HG03457 (cell line): ENCODE results near the gene ZKSCAN3.
"Not testable (repeated sequence)": the region's sequence is repeated elsewhere in the genome, so short reads cannot be mapped to it uniquely, and the experiment has no call there.

Source experiments
- ATAC-seq: cut with Tn5 transposase; IDR thresholded peaks from one replicate; pipeline ENCODE4 v1.9.1; 2021; ENCODE audit warnings: moderate number of reproducible peaks; ENCODE audit not compliant: unreplicated experiment

Gene ZKSCAN3

DNA sequence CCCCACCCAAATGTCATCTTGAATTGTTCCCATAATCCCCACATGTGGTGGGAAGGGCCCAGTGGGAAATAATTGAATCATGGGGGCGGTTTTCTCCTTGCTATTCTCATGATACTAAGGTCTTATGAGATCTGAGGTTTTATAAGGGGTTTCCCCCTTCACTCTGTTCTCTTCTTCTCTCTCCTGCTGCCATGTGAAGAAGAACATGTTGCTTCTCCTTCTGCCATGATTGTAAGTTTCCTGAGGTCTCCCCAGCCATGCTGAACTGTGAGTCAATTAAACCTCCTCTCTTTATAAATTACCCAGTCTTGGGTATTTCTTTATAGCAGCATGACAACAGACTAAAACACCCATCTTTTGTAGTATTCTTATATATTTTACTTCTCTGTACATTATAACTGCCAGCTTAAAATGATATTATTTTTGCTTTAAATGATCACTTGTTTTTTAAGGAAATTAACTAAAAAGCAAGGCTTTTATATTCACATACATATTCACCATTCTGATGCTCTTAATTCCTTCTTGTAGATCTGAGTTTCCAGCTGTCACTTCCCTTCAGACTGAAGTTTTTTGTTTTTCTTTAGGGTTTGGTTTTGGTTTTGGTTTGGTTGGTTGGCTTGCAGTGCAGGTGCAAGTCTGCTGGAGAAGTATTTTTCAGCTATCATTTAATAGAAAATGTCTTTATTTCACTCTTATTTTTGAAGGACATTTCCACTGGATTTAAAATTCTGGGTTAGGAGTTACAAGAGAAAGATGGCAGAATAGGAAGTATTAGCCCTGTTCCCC, 9.2 kb upstream of the ZKSCAN3 start:
- no peak for ATAC-seq

- ATAC-seq: no peak
Observed at GRCh38 chr6:28343898-28344677, 5.7 kb upstream of the ZKSCAN3 start.

GRCh38 chr6:28345201-28345600, 4.5 kb upstream of the ZKSCAN3 start:
- ATAC-seq: no peak

GRCh38 chr6:28347119-28347518, 2.6 kb upstream of the ZKSCAN3 start:
- ATAC-seq: no peak

GRCh38 chr6:28349344-28349891, 329 bp upstream of the ZKSCAN3 start:
- no peak for ATAC-seq

GRCh38 chr6:28351087-28351486, 1.3 kb downstream of the ZKSCAN3 start:
- ATAC-seq: no peak

DNA sequence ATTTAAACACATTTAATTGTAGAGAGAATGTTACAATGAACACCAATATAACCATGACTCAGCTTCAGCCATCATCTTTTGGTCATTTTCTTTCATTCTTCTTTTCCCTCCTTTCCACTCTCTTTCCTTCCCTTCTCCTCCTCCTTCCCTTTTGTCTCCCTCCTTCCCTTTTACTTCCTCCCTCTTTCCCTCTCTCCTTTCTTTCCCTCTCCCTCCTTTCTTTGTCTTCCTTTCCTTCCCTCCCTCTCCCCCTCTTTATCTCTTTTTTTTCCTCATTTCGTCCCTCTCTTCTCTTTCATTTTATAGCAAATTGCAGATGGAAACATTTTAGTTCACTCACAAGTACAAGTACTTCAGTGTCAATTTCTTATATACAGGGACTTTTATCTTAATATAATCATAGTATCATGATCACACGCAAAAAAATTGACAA, 1.8 kb downstream of the ZKSCAN3 start:
- no peak for ATAC-seq

- no peak for ATAC-seq
Observed at GRCh38 chr6:28353356-28353755, 3.6 kb downstream of the ZKSCAN3 start.

DNA sequence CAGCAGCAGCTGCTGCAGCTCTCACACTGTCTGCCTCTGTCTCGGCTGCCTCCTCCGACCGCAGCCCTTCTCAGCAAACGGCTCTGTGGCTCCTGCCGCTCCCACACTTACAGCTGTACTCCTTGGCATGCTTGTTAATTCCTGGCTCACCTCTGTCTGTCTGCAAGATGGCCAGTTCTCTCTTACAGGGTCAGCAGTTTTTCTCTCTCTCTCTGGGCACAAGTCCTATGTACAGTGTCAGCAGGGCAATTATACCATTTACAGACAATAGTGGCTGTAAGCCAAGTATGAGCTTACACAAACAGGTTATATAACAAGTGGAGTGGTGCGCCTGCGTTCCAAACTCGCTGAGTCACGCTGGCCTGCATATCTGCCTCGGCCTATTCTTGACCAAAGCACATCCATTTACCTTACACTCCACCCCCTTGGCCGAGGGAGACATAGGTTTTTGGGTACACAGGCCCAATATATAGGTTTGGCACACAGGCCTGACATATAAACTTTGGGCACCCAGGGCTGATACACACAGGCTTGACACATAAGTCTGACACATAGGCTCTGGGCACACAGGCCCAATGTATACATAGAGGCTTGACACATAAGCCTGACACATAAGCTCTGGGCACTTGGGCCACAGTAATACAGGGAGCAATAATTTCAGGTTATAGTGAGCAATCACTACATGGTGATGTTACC, 4.4 kb downstream of the ZKSCAN3 start:
- ATAC-seq: no peak

DNA sequence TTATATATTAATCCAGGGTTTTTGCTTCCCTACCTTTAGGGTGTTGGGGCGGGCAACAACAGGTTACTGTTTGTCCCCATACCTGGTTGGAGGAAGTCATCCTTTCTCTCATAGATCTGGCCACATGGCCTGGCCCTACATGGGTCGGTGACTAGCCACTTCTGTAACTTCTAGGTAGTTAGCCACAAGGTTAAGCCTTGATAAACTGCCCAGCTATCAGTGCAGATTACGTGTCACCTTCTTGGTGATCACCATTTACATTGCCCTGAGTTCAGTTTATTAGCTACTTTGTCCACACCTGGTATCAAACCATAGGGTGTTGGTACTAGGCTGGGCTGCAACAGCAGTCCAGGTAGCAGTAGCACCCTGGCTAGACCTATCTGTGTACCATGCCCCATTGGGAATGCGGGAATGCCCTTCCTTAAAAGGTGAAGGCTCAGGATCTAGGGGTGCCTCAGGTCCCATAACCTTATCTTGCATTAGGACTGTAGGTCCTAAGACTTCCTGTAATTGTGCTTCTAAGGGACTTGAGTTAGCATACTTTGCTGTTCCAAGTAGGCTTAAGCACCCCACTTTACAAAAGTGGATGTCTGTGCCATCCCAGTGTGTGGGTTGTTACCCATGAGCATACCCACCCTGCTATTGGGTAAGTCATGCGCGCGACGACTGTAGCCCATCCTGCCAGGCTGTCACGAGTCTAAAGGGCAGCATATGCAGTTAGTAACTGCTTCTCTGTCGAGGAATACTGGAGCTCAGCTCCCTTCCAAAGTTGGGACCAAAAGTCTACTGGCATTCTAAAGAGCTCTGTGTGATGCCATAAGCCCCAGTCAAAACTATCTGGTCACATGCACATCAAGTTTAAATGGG, 5.2 kb downstream of the ZKSCAN3 start:
- ATAC-seq: no peak

DNA sequence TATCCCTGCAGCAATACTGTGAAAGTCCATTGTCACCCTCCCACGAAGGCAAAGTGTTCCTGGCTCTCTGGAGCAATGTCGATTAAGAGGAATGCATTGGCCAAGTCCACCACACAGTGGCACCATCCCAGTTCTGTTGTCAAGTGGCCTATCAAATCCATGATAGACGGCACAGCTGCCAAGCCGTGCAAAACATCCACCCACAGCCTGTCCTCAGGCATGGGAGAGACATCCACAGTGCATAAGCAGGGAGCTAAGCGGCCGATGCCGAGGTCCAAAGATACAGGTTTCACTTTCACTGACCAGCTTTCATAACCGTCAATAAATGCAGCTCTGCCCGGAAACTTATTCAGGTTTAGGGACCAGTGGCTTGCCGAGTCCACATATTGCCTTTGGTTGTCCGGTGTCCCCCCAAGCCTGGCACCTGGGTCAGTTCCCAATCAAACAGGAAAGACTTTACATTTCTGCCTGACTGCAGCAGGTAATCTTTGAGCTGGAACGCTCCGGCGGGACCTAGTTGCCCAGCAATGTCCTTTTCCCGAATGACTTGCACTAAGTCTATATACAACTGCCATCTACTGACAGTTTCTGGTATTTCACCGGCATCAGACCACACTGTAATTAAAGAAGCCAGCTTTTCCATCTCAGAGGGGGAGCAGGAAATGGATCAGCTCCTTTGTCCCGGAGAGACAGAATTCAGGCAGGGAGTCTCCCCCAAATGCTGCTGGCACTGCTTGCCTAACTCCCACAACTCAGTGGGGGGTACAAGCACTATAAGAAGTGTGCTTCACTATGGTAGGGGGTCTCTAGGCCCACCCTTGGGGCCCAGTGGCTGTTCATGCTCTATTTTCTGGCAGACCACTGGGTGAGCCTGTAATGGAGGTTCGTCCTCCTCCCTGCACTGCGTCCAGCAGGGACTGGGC, 6.3 kb downstream of the ZKSCAN3 start:
- no peak for ATAC-seq

GRCh38 chr6:28356666-28357020, 6.9 kb downstream of the ZKSCAN3 start:
- ATAC-seq: no peak

DNA sequence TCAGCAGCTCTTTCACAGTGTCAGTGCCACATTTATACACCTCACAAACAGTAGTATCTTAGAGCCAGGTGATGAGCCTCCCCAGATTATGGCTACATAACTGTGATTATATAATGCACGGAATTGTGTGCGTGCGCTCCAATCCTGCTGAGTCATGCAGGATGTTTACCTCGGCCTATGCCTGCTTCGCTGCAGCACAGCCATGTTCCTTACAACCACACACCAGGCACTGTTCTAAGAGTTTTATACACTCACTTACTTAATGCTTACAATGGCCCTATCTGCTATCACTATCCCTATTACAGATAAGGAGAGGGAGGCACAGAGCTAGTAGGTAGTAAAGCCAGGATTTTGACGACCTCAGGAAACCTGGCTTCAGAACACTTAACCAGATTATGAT, 7.3 kb downstream of the ZKSCAN3 start:
- no peak for ATAC-seq

DNA sequence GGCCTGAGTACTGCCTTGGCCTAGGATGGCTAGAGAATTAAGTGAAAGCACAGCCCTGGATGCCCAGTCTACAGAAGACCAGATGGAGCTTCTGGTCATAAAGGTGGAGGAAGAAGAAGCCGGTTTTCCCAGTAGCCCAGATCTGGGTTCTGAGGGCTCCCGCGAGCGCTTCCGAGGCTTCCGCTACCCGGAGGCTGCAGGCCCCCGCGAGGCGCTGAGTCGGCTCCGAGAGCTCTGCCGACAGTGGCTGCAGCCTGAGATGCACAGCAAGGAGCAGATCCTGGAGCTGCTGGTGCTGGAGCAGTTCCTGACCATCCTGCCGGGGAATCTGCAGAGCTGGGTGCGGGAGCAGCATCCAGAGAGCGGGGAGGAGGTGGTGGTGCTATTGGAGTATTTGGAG, 9.8 kb downstream of the ZKSCAN3 start:
- not testable (repeated sequence) for ATAC-seq

- ATAC-seq: no peak
Observed at GRCh38 chr6:28360961-28361360, 11.2 kb downstream of the ZKSCAN3 start.

DNA sequence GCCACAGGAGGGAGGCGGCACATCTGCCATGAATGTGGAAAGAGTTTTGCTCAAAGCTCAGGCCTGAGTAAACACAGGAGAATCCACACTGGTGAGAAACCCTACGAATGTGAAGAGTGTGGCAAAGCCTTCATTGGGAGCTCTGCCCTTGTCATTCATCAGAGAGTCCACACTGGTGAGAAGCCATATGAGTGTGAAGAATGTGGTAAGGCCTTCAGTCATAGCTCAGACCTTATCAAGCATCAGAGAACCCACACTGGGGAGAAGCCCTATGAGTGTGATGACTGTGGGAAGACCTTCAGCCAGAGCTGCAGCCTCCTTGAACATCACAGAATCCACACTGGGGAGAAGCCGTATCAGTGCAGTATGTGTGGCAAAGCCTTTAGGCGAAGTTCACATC, 15.8 kb downstream of the ZKSCAN3 start:
- ATAC-seq: not testable (repeated sequence)

GRCh38 chr6:28368522-28368921, 18.8 kb downstream of the ZKSCAN3 start:
- no peak for ATAC-seq

DNA sequence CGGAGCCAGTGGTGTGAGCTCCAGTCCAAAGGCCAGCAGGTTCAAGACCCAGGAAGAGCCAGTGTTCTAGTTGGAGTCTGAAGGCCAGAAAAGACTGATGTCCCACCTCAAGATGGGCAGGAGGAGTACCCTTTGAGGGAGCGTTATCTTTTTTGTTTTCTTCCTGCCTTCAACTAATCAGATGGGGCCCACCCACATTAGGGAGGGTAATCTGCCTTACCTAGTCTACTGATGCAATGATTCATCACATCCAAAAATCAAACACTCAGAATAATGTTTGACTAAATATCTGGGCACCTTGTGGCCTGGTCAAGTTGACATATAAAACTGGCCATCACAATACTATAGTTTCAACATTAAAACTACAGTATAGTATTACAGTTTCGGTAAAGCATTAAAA, 19.7 kb downstream of the ZKSCAN3 start:
- ATAC-seq: no peak

- no peak for ATAC-seq
Observed at GRCh38 chr6:28370440-28370839, 20.7 kb downstream of the ZKSCAN3 start.
